ENCODE measurements around the gene EPHB1.
A peak's percentile ranks its signal among the peaks of the same experiment; 100 is the strongest.
"Not testable (repeated sequence)": the region's sequence is repeated elsewhere in the genome, so short reads cannot be mapped to it uniquely, and the experiment has no call there.

The EPHB1 gene

DNA sequence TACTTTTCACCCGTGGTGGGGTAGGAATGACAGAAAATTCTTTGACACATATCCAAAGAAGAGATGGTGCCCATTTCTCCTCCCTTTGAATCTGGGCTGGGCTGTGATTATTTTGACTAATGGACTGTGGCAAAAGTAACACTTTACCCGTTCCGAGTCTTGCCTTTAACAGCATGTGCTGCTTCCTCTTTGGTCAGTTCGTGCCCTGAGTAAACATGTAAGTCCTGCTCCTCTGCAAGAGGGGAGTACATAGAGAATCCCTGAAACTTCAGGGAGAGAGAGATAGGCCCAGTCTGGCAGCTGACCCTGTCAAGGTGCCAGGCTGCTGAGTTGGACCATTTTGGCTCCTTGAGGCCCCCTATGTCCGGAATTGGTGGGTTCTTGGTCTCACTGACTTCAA is 243.1 kb downstream of the EPHB1 start:
- no peak overlapping the region for H3K9ac ChIP-seq (ENCODE audit: low read length)
- H3K4me3 ChIP-seq (ENCODE audit: low read length) = no peak overlapping the region
- H3K36me3 ChIP-seq (ENCODE audit: control insufficient read depth, insufficient read depth, low read length, severe bottlenecking) = no peaks in the 10 kb centered on the region
- peaks cover 4% of the 10 kb centered on the region for H3K4me1 ChIP-seq (ENCODE audit: control insufficient read depth, insufficient read depth, low read length)
- H3K27me3 ChIP-seq (replicated peaks; ENCODE audit: control insufficient read depth, insufficient read depth, low read length) = no peaks in the 10 kb centered on the region
- H3K9me3 ChIP-seq (ENCODE audit: control insufficient read depth, low read length) = no peaks in the 10 kb centered on the region
- DNase-seq (ENCODE audit: low read depth) = no peak

DNA sequence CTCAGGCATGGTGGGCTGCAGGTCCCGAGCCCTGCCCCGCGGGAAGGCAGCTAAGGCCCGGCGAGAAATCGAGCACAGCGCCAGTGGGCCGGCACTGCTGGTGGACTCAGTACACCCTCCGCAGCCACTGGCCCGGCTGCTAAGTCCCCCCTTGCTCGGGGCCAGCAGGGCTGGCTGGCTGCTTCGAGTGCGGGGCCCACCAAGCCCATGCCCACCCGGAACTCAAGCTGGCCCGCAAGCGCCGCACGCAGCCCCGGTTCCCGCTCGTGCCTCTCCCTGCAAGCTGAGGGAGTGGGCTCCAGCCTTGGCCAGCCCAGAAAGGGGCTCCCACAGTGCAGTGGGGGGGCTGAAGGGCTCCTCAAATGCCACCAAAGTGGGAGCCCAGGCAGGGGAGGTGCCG is 244.5 kb downstream of the EPHB1 start:
- H3K9ac ChIP-seq (ENCODE audit: low read length); H3K4me1 ChIP-seq (ENCODE audit: control insufficient read depth, insufficient read depth, low read length); H3K36me3 ChIP-seq (ENCODE audit: control insufficient read depth, insufficient read depth, low read length, severe bottlenecking); H3K4me3 ChIP-seq (ENCODE audit: low read length); H3K9me3 ChIP-seq (ENCODE audit: control insufficient read depth, low read length); H3K27me3 ChIP-seq (replicated peaks; ENCODE audit: control insufficient read depth, insufficient read depth, low read length); DNase-seq (ENCODE audit: low read depth): not testable (repeated sequence)

DNA sequence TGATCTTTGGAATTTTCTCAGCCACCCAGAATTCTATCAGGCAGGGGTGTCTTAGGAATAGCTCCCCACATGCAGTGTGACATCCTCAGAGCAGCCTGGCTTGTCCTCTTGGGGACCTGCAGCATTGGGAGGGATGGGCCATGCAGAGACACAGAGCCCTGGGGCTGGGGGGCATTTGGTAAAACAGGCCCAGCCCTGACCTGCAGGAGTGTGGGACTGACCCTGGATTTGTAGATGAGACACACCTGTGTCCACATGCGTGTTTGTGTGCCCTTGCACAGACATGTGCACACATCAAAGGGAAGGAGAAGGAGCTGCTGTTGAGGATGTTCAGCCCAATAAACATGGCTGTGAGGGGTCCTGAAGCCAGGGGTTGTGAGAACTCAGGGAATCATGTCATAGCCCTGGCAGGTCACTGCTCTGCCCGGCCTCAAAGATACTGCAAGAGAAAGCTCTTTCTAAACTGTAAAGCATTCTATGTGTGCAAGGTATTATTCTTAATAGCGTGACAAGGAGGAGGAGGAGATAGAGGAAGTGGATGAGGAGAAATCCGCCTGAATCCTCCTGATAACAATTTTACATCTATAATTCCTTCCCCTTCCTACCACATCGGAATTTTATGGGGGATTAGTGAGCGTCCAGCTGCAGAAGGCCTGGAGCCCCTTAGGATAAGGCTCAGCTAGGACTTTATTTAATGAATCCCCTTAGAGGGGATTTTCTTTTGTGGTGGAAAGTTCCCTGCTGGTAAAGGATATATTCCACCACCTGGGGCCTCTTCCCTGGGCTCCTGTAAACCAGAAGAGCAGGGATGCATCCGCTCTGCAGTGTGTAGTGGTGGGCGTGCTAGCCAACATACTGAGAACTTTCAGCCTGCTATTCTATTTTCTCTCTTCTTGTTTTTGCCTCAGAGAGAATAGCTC is 245.5 kb downstream of the EPHB1 start:
- no peak for DNase-seq (ENCODE audit: low read depth)
- H3K27me3 ChIP-seq (replicated peaks; ENCODE audit: control insufficient read depth, insufficient read depth, low read length) = no peaks in the 10 kb centered on the region
- H3K9me3 ChIP-seq (ENCODE audit: control insufficient read depth, low read length) = no peaks in the 10 kb centered on the region

DNA sequence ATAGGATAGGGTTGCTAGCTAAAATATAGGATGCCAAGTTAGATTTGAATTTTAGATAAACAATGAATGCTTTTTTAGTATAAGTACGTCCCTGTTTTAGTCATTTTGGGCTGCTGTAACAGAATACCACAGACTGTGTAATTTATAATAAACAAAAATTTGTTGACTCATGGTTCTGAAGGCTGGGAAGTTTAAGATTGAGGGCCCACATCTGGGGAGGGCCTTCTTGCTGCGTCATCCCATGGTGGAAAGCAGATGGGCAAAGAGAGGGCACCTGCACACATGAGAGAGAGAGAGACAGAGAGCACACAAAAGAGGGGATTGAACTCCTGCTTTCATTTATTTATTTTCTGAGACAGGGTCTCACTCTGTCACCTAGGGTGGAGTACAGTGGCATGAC is 246.5 kb downstream of the EPHB1 start:
- peak; percentile 18 for DNase-seq (ENCODE audit: low read depth)
- Histone ChIP-seq H3K4me1 (ENCODE audit: control insufficient read depth, insufficient read depth, low read length) (peaks cover 4% of the 10 kb centered on the region), H3K9me3 (ENCODE audit: control insufficient read depth, low read length) (no peaks in the 10 kb centered on the region), H3K9ac (ENCODE audit: low read length) (no peak overlapping the region), H3K36me3 (ENCODE audit: control insufficient read depth, insufficient read depth, low read length, severe bottlenecking) (no peaks in the 10 kb centered on the region), H3K27me3 (replicated peaks; ENCODE audit: control insufficient read depth, insufficient read depth, low read length) (no peaks in the 10 kb centered on the region), H3K4me3 (ENCODE audit: low read length) (no peak overlapping the region)

More for the DNA sequence above, 245.5 kb downstream of the EPHB1 start:
- no peaks in the 10 kb centered on the region for H3K36me3 ChIP-seq (ENCODE audit: control insufficient read depth, insufficient read depth, low read length, severe bottlenecking)
- no peak overlapping the region for H3K9ac ChIP-seq (ENCODE audit: low read length)
- H3K4me3 ChIP-seq (ENCODE audit: low read length) = no peak overlapping the region
- peaks cover 4% of the 10 kb centered on the region for H3K4me1 ChIP-seq (ENCODE audit: control insufficient read depth, insufficient read depth, low read length)

DNA sequence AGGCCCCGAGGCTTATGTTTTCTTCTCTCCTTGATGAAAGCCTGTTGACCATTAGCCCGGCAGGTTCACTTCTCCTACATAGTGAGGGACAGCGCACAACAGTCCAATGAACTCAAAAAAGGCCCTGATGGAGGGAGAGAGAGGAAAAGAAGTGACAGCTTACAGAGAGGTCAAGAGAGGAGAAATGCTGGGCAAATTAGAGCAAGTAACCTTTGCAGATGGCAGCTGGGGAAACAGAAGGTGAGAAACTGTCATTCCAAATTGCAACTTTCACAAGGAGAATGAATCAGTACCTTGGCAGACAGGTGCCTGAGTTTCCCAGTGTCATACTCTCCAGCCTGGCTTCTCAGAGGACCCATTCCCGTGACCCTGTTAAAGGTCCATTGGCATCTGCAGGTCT is 252.0 kb downstream of the EPHB1 start:
- Histone ChIP-seq H3K4me3 (ENCODE audit: low read length) (no peak overlapping the region), H3K4me1 (ENCODE audit: control insufficient read depth, insufficient read depth, low read length) (no peaks in the 10 kb centered on the region), H3K9me3 (ENCODE audit: control insufficient read depth, low read length) (no peaks in the 10 kb centered on the region), H3K36me3 (ENCODE audit: control insufficient read depth, insufficient read depth, low read length, severe bottlenecking) (no peaks in the 10 kb centered on the region), H3K9ac (ENCODE audit: low read length) (no peak overlapping the region), H3K27me3 (replicated peaks; ENCODE audit: control insufficient read depth, insufficient read depth, low read length) (no peaks in the 10 kb centered on the region)
- no peak for DNase-seq (ENCODE audit: low read depth)

DNA sequence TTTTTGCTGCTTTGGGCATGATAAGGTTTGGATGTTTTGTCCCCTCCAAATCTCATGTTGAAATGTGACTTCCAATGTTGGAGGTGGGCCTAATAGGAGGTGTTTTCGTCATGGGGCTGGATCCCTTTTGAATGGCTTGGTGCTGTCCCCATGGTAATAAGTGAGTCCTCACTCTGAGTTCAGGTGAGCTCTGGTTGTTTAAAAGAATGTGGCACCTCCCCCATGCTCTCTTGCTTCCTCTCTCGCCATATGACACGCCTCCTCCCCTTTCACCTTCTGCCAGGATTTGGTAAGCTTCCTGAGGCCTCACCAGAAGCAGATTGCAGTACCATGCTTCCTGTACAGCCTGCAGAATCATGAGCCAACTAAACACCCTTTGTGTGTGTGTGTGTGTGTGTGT is 255.5 kb downstream of the EPHB1 start:
- Histone ChIP-seq H3K4me1 (ENCODE audit: control insufficient read depth, insufficient read depth, low read length) (no peaks in the 10 kb centered on the region), H3K9ac (ENCODE audit: low read length) (no peak overlapping the region), H3K27me3 (replicated peaks; ENCODE audit: control insufficient read depth, insufficient read depth, low read length) (no peaks in the 10 kb centered on the region), H3K36me3 (ENCODE audit: control insufficient read depth, insufficient read depth, low read length, severe bottlenecking) (no peaks in the 10 kb centered on the region), H3K9me3 (ENCODE audit: control insufficient read depth, low read length) (no peaks in the 10 kb centered on the region), H3K4me3 (ENCODE audit: low read length) (no peak overlapping the region)
- no peak for DNase-seq (ENCODE audit: low read depth)

DNA sequence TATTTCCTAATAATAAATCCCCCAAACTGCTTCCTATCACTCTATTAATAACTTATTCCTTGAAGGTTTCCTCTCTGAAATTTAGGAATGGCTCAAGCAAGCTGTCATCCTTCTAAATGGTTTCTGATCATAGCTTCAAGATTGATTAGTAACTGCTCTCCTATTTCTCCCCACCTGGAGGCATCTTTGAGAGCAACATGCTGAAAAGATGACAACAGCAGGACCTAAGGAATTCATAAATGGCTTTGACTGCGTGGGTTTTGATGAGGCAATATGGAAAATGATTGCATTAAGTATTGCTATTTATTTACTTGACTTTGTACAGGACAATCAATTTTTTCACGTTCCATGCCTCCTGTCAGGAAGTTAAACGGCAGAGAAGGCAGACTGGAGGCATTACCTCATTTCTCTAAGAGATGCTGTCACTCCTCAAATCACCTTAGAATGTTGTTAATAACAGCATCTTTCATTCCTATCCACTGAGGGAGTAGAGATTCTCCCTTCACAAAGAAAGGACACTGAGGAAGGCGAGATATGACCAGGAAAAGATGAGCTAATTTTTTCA is 256.4 kb downstream of the EPHB1 start:
- Histone ChIP-seq H3K9me3 (ENCODE audit: control insufficient read depth, low read length) (no peaks in the 10 kb centered on the region), H3K27me3 (replicated peaks; ENCODE audit: control insufficient read depth, insufficient read depth, low read length) (no peaks in the 10 kb centered on the region), H3K4me1 (ENCODE audit: control insufficient read depth, insufficient read depth, low read length) (no peaks in the 10 kb centered on the region), H3K9ac (ENCODE audit: low read length) (no peak overlapping the region), H3K36me3 (ENCODE audit: control insufficient read depth, insufficient read depth, low read length, severe bottlenecking) (no peaks in the 10 kb centered on the region), H3K4me3 (ENCODE audit: low read length) (no peak overlapping the region)
- DNase-seq (ENCODE audit: low read depth) = no peak

DNA sequence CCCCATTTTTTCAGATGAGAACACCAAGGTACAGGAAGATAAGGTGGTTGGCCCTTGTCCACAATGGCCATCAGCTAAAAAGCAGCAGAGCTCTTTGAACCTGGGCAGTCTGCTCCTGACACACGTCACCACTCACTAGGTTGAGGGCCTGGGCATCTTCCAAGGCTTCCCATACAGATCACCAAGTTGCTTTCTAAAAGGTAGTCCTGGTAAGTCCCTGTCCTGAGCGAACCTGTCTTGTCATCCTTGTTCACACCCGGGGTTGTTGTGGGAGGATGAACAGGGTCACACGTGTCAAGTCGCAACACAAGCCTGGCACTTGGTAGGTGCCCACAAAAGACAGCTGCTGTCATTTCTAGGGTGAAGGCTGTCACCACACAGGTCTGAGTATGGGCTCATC is 260.4 kb downstream of the EPHB1 start:
- Histone ChIP-seq H3K9me3 (ENCODE audit: control insufficient read depth, low read length) (no peaks in the 10 kb centered on the region), H3K27me3 (replicated peaks; ENCODE audit: control insufficient read depth, insufficient read depth, low read length) (no peaks in the 10 kb centered on the region), H3K36me3 (ENCODE audit: control insufficient read depth, insufficient read depth, low read length, severe bottlenecking) (no peaks in the 10 kb centered on the region), H3K9ac (ENCODE audit: low read length) (no peak overlapping the region), H3K4me3 (ENCODE audit: low read length) (no peak overlapping the region), H3K4me1 (ENCODE audit: control insufficient read depth, insufficient read depth, low read length) (no peaks in the 10 kb centered on the region)
- no peak for DNase-seq (ENCODE audit: low read depth)

DNA sequence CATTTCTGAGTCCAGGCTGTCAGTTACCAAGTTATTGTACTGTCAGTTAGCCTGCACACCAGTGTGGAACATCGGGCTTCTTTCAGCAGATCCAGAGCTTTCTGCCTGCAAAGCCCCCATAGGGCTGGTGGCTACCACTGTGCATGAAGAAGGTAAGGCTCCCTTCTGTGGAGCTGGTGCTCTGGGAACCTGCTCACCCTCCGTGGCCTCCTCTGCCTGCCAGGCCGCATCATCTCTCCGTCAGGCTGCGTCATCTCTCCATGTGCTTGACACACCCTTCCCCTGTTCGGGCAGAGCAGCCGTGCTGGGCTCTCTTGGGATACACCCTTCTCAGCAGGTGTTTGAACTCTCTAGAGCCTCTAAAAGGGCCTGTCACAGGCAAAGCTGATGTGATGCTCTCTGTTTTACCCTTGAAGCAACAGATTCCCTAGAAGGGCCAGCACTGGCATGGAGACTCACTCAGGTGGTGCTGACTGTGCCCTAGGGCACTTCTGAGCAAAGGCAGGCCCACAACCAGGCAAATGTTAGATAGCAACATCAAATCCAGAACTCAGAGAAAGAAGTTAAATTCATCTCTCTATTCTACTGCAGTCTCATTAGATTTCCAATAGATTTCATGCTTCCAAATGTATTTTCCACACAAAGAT is 261.1 kb downstream of the EPHB1 start:
- Histone ChIP-seq H3K36me3 (ENCODE audit: control insufficient read depth, insufficient read depth, low read length, severe bottlenecking) (no peaks in the 10 kb centered on the region), H3K9me3 (ENCODE audit: control insufficient read depth, low read length) (no peaks in the 10 kb centered on the region), H3K4me3 (ENCODE audit: low read length) (no peak overlapping the region), H3K27me3 (replicated peaks; ENCODE audit: control insufficient read depth, insufficient read depth, low read length) (no peaks in the 10 kb centered on the region), H3K4me1 (ENCODE audit: control insufficient read depth, insufficient read depth, low read length) (no peaks in the 10 kb centered on the region), H3K9ac (ENCODE audit: low read length) (no peak overlapping the region)
- no peak for DNase-seq (ENCODE audit: low read depth)

DNA sequence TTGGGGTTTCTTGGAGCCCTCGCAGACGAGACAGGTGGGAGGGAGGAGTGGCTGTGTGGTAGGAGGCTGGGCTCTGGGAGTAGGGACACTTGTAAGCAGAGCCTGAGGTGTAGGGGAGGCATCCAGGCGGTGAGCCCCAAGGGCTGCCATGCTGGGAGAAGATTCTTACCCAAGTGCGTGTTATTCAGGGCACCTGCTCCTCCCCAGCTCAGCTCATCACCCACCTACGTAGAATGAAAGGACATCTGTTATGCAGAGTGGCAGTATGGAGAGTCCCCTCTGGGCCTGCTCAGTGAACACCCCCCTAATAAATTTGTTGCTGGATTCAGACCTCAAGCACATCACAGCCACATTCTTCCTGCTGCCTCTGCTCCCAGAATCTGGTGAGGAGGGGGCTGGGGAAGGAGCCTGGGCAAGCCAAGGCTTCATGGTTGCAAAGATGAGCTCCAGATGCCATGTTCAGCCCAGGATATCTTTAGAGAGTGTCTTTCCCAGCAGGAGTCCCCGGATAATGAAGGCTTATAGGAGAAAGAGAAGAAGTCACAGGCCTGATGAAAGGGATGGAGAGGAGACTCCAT is 261.8 kb downstream of the EPHB1 start:
- Histone ChIP-seq H3K9me3 (ENCODE audit: control insufficient read depth, low read length) (no peaks in the 10 kb centered on the region), H3K36me3 (ENCODE audit: control insufficient read depth, insufficient read depth, low read length, severe bottlenecking) (no peaks in the 10 kb centered on the region), H3K4me1 (ENCODE audit: control insufficient read depth, insufficient read depth, low read length) (no peaks in the 10 kb centered on the region), H3K27me3 (replicated peaks; ENCODE audit: control insufficient read depth, insufficient read depth, low read length) (no peaks in the 10 kb centered on the region), H3K4me3 (ENCODE audit: low read length) (no peak overlapping the region), H3K9ac (ENCODE audit: low read length) (no peak overlapping the region)
- DNase-seq (ENCODE audit: low read depth) = no peak

DNA sequence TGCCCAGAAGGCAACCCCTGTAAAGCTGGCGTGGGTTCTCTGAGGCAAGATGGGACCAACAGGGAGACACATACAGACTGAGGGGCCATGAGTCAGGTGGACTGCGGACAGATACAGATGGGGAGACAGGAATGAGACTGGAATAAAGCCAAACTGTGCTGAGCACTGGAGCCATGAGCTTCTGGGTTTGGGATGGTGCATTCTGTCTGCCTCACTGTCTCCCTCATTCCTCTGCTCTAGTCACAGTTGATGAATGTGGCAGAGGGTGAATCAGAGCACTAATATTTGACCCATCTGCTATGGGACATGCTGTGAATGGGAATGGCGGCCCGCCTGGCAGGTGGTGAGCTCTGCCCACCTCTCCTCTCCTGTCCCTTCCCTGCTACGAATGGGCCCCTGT is 262.9 kb downstream of the EPHB1 start:
- H3K4me3 ChIP-seq (ENCODE audit: low read length) = no peak overlapping the region
- no peaks in the 10 kb centered on the region for H3K9me3 ChIP-seq (ENCODE audit: control insufficient read depth, low read length)
- no peaks in the 10 kb centered on the region for H3K27me3 ChIP-seq (replicated peaks; ENCODE audit: control insufficient read depth, insufficient read depth, low read length)
- no peak for DNase-seq (ENCODE audit: low read depth)
- H3K36me3 ChIP-seq (ENCODE audit: control insufficient read depth, insufficient read depth, low read length, severe bottlenecking) = no peaks in the 10 kb centered on the region
- no peak overlapping the region for H3K9ac ChIP-seq (ENCODE audit: low read length)
- H3K4me1 ChIP-seq (ENCODE audit: control insufficient read depth, insufficient read depth, low read length) = no peaks in the 10 kb centered on the region

All from adipocyte (in vitro differentiated cells).